ENCODE results near the gene CIART.
"Not testable (repeated sequence)": the region's sequence is repeated elsewhere in the genome, so short reads cannot be mapped to it uniquely, and the experiment has no call there.

Gene CIART, protein sequence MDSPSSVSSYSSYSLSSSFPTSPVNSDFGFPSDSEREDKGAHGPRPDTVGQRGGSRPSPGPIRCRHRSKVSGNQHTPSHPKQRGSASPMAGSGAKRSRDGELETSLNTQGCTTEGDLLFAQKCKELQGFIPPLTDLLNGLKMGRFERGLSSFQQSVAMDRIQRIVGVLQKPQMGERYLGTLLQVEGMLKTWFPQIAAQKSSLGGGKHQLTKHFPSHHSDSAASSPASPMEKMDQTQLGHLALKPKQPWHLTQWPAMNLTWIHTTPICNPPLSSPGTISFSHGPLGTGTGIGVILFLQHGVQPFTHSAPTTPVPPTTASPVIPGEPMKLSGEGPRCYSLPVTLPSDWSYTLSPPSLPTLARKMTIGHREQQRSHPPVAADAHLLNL

GRCh38 chr1:150281758-150282557 is at the start of gene CIART:
Gene CIART, plus strand, starts transcription at chr1:150282554. Its CDS starts 714 bp downstream, at chr1:150283268.
- DNase-seq (ENCODE audit: low read depth) = peak; percentile 100

DNA sequence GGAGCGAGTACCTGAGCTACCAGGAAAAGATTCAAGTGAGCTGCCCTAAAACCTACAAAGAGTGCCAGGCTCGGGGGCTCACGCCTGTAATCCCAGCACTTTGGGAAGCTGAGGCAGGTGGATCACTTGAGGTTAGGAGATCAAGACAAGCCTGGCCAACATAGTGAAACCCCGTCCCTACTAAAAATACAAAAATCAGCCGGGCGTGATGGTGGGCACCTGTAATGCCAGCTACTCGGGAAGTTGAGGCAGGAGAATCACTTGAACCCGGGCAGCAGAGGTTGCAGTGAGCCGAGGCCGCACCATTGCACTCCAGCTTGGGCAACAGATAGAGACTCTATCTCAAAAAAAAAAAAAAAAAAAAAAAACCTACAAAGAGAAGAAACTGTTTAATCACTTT is 49.4 kb upstream of the CIART start:
- DNase-seq (ENCODE audit: low read depth) = not testable (repeated sequence)

DNA sequence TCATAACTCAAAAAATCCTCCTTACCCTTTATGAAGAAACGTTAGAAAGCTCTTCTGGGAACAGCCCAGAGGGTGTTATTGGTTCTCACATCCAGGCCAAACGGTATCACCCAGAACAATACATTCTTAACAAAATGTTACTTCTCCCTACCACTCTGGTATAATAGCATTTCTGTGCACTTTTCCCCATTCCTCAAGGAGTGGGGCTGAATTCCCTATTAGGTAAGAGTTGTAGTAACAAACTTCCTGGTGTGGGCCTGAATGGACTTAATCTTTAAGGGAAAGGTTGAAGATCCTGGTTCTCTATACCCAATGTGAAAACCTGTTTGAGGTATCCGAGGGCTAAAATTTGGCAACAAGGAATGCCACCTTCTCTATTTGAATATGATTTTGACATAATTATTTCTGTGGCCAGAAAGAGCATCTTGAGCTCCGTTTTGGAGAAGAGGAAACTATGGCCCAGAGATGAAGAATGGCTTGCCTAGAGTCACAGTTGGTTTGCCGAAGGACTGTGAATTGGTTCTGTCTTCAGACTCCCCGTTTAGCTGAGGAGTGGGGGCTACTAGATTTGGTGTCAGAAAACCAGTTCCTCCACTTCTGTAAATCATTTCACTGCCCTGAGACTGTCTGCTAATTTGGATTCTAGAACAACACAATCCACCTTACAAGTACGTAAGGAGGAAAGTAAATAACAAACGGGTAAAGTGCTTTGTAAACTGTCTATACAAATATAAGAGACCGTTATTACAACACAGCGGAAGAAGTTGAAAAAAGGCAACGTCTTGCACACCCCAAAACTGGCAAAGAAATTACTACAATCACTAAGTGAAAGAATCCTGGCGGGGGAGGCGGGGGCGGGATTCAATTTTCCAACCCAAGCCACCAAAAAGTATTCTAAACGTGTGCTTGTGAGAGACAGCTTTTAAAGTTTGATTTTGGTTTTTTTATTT is 48.7 kb upstream of the CIART start:
- no peak for DNase-seq (ENCODE audit: low read depth)

DNA sequence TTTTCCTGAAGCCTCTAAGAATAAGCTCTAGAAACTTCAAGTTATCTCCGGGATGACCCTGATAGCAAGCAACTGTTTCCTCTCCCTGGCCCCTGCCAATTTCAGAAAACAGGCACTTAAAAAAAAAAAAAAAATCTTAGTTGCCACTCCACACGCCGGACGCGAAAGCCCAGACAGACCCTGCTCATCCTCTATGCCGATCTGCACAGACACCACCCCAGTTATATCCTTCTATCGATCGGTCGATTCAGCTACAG is 48.1 kb upstream of the CIART start:
- no peak for DNase-seq (ENCODE audit: low read depth)

DNA sequence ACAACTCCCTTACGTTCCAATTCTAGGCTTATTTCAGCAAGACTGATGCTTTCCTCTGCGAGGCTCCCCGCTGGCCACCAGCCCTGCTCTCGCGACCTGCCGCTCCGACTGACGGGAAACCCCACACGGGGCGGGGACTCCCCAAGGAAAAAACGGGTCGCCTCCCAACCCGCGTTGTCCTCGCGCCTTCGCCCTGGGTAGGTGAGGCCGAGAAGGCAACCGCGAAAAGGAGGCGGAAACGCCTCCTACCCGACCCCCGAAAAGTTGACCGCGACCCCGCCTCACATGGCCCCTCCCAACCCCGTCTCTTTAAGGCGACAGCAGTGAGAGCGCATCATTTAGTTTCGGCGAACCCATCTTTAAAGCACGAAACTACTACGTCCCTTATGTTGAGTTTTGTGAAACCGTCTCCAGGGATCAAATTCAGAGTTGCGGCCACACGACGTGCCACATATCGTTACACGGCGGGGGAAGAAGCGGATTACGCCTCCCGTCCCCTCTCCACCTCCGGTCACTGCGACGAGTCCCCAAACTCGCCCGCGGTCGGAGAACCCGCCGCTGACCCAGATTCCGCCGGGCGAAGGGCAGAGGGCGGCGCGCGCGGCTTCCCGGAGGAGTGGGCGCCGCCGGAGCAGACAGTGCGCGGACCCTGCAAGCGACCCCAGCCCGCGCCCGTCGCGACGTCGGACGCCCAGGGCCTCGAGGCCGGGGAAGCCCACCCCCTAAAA is 47.6 kb upstream of the CIART start:
- peak; percentile 33 for DNase-seq (ENCODE audit: low read depth)

GRCh38 chr1:150235294-150235851 is 47.0 kb upstream of the CIART start:
- no peak for DNase-seq (ENCODE audit: low read depth)

DNA sequence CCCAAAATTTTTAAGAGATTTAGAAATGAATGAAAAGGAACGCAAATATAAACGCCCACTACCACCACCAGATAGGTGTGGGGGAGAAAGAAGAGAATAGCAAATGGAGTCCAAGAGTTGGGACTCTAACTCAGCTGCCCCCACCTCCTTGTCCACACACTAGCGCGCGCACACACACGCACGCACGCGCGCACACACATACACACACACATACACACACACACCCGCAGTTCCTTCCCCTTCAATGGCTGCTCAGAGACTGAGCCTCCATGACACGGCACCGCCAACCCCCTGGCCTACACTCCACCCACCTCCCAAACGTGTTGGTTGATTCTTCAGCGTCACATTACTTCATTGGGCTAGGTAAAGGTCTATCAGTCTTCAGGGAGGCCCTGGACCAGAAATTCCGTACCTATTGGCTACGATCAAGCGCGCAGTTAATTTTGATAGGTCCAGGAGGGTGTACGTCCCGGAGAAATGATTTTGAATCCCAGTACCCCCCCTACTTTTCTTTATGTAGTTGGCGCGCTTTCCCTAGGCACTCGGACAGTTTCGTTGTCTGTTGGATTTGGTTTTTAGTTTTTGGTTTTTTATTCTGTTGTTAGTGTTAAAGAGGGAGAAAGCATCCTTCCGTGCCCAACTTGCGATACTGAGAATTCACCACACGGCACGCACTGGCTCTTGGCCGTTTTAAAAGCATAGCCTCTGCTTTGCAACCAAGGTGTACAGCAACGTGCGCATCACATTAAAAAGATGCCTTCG is 46.3 kb upstream of the CIART start, which contains the start of gene ANP32E:
ANP32E (minus strand) TSS at position 261 of the 762 bp plus-strand sequence. CDS start 326 bp downstream, outside the sequence.
- peak; percentile 100 for DNase-seq (ENCODE audit: low read depth)

- no peak for DNase-seq (ENCODE audit: low read depth)
Observed at GRCh38 chr1:150236614-150237100, 45.7 kb upstream of the CIART start.

- DNase-seq (ENCODE audit: low read depth) = not testable (repeated sequence)
Observed at GRCh38 chr1:150237176-150237575, 45.2 kb upstream of the CIART start.

- no peak for DNase-seq (ENCODE audit: low read depth)
Observed at GRCh38 chr1:150237746-150238145, 44.6 kb upstream of the CIART start.

- DNase-seq (ENCODE audit: low read depth) = no peak
Observed at GRCh38 chr1:150243003-150243402, 39.4 kb upstream of the CIART start.

DNA sequence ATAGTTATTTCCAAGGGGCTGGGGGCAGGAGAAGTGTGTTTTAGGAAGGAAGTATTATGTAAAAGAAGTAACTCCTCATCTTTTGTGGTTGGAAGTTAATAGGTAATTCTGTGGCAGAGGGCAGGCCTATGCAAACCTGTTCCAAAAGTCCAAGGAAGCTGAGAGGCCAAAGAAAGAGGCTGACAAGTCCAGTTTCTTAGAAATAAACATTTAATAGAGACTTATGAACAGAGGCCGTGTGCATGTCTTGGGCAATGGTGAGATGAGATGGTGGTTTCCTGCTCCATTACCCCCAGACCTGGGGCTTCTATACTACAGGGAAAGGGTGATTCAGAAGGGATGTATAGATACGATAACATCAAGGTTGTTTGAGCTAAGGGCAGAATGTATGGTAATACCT is 32.4 kb upstream of the CIART start:
- DNase-seq (ENCODE audit: low read depth) = no peak

DNA sequence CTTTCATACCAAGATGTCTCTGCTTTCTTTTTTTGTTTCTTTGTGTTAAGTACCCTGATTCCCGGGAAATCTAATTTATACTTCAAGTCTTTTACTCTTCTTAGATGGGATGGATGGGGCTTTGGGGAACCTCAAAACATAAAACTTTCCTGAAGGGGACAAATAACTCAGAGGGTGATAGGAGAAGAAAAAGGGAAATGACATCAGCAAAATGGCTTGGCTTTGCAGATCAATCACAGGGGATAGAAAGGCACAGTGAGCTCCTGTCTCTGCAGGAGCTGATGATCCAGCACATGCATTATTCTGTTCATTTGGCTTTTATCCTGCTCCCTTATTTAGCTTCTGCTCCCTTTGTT is 26.2 kb upstream of the CIART start:
- no peak for DNase-seq (ENCODE audit: low read depth)

- no peak for DNase-seq (ENCODE audit: low read depth)
Observed at GRCh38 chr1:150256554-150257341, 25.6 kb upstream of the CIART start.

DNA sequence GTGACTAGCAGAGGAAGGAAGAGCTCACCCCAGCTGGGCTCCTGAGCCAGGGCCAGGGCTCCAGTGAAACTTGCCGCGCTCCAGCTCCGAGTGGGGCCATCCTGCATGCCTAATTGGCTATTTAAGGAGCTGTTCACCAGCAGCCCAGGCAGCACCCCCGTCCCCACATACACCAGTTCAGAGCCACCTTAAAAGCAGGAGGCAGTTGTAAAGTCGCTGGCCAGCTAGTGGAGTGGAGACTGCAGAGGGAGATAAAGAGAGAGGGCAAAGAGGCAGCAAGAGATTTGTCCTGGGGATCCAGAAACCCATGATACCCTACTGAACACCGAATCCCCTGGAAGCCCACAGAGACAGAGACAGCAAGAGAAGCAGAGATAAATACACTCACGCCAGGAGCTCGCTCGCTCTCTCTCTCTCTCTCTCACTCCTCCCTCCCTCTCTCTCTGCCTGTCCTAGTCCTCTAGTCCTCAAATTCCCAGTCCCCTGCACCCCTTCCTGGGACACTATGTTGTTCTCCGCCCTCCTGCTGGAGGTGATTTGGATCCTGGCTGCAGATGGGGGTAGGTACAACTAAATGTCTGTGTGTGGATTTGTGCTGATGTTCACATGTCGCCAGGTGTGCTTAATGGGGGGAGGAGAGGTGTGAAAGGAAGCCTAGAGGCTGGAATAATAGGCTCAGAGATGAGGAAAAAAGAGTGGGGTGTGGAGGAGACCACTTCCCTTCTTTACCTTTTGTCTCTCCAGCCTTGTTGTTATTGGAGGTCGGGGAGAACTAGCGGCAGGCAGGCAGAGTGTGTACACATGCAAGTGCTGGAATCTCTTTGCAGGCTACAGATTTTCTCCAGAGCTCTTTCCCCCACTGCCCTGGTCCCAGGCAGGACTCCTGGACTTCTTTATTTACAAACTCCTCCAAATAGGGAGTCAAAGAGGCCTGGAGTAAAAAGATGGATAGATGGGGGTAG is 24.4 kb upstream of the CIART start, which contains the start of gene CA14:
CA14 (plus strand) TSS at position 151 of the 962 bp plus-strand sequence; CDS start at position 506, 355 bp downstream.
- no peak for DNase-seq (ENCODE audit: low read depth)

DNA sequence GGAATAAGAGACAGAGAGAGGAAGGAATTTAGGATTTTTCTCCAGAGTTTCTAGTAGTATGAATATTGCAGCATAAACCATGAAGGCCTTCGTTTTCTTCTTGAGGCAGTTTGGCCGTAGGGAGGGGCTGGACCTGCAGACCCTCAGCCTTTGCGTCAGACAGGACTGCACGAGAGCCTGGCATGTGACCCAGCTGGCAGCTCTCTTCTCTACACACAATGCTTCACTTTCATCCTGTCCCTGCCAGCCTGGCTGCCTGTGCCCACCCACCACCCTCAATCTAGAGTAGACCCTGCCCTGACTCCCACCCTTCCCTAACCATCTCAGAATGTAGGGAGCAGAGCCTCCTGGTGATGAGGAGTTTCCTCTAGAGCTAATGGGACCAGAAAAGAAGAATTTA is 23.1 kb upstream of the CIART start:
- DNase-seq (ENCODE audit: low read depth) = no peak

DNA sequence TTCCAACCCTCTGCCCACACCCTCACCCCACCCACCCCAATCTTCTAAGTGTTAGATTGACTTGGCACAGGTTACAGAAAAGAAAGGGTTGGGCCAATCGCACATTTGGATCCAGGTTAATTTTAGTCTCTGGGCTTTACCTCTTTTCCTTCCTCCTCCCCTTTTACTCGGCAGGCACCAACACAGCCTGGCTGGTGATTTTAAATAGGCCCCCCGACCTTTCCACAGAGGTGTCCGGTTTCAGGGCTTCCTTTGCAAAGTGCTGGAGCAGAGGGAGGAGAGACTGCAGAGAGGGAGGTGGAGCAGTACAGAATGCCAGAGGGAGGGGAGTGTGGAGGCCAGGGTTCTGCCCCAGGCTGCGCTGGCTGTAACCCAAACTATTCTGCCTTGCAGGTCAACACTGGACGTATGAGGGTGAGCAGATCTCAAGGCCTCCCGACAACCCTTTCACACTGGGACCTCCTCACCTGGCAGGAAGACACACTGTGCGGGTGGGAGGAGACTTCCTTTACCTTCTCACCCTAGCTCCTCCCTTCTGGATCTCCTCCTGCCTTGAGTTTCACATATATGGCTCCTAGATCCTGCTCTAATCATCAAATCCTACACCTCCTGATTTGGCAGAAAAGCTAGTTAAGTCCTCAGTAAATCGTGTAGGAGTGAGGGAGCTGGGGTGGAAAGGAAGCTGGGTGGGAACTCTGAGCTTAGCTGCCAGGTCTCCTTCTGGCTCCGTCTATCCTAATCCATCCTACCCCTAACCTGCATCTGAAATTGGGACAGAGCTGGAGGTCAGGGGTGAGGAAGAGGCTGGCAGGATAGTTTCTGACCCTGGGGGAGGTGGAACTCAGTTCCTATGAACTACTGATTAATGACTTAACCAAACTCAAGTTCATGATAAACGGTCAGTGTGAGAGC is 22.3 kb upstream of the CIART start:
- no peak for DNase-seq (ENCODE audit: low read depth)
